GM18498 (cell line): ENCODE data around the gene ANLN.
"Not testable (repeated sequence)": the region's sequence is repeated elsewhere in the genome, so short reads cannot be mapped to it uniquely, and the experiment has no call there.

Experiments used
- ATAC-seq: cut with Tn5 transposase; IDR thresholded peaks from one replicate; pipeline ENCODE4 v1.9.1; 2021; ENCODE audit warnings: mild to moderate bottlenecking, moderate library complexity; ENCODE audit not compliant: unreplicated experiment

ANLN gene

GRCh38 chr7:36389371-36390198 is at the start of gene ANLN:
Gene ANLN (plus strand): TSS chr7:36389862. CDS start chr7:36390027, 165 bp downstream.
- ATAC-seq: peak; percentile 84

- no peak for ATAC-seq
These were observed 46.1 kb upstream of the ANLN start for GRCh38 chr7:36343548-36343947.

GRCh38 chr7:36344622-36345021 is 45.0 kb upstream of the ANLN start:
- no peak for ATAC-seq

- ATAC-seq: no peak
These were observed 43.3 kb upstream of the ANLN start for GRCh38 chr7:36346260-36346831.

GRCh38 chr7:36348256-36348655 is 41.4 kb upstream of the ANLN start:
- ATAC-seq: no peak

- no peak for ATAC-seq
These were observed 40.9 kb upstream of the ANLN start for GRCh38 chr7:36348771-36349170.

GRCh38 chr7:36349626-36350025 is 40.0 kb upstream of the ANLN start:
- ATAC-seq: no peak

GRCh38 chr7:36355490-36355889 is 34.2 kb upstream of the ANLN start:
- no peak for ATAC-seq

- no peak for ATAC-seq
These were observed 32.6 kb upstream of the ANLN start for GRCh38 chr7:36357054-36357453.

- no peak for ATAC-seq
These were observed 31.1 kb upstream of the ANLN start for GRCh38 chr7:36358589-36358988.

GRCh38 chr7:36360244-36360643 is 29.4 kb upstream of the ANLN start:
- ATAC-seq: no peak

GRCh38 chr7:36361227-36361626 is 28.4 kb upstream of the ANLN start:
- ATAC-seq: no peak

GRCh38 chr7:36363515-36363914 is 26.1 kb upstream of the ANLN start:
- ATAC-seq: no peak

GRCh38 chr7:36366005-36366717 is 23.5 kb upstream of the ANLN start:
- ATAC-seq: no peak

GRCh38 chr7:36366718-36367560 is 22.7 kb upstream of the ANLN start:
- peak; percentile 99 for ATAC-seq

- no peak for ATAC-seq
These were observed 22.0 kb upstream of the ANLN start for GRCh38 chr7:36367561-36368077.

GRCh38 chr7:36368496-36368895 is 21.2 kb upstream of the ANLN start:
- ATAC-seq: no peak

GRCh38 chr7:36369171-36369570 is 20.5 kb upstream of the ANLN start:
- no peak for ATAC-seq

GRCh38 chr7:36370046-36370445 is 19.6 kb upstream of the ANLN start:
- no peak for ATAC-seq

GRCh38 chr7:36372156-36372555 is 17.5 kb upstream of the ANLN start:
- ATAC-seq: no peak

GRCh38 chr7:36378555-36378954 is 11.1 kb upstream of the ANLN start:
- ATAC-seq: not testable (repeated sequence)
